Stimulated activated CD8-positive, alpha-beta memory T cell treated with anti-CD3 and anti-CD28 coated beads, Interleukin-12 subunit alpha, Interleukin-12 subunit beta, amount 100 ng/mL, for 24 hours (primary cell): ENCODE measurements around the gene ZBTB24.
"Not testable (repeated sequence)": the region's sequence is repeated elsewhere in the genome, so short reads cannot be mapped to it uniquely, and the experiment has no call there.

Experiments used
- DNase-seq: peaks from one replicate; pipeline ENCODE4 v3.0.0-alpha.2; 2020; ENCODE audit errors: extremely low read depth

The ZBTB24 gene

GRCh38 chr6:109482905-109483734 lies at the start of gene ZBTB24:
Gene ZBTB24 (minus strand): TSS chr6:109483219. CDS start chr6:109482026, 1,193 bp downstream.
- DNase-seq = peak; percentile 66

GRCh38 chr6:109531446-109531845 lies 48.4 kb upstream of the ZBTB24 start:
- DNase-seq = no peak

GRCh38 chr6:109527989-109528388 lies 45.0 kb upstream of the ZBTB24 start:
- DNase-seq = no peak

- peak; percentile 3 for DNase-seq
These were observed 44.0 kb upstream of the ZBTB24 start for GRCh38 chr6:109526905-109527628.

- no peak for DNase-seq
These were observed 41.1 kb upstream of the ZBTB24 start for GRCh38 chr6:109524129-109524528.

GRCh38 chr6:109523478-109523877 lies 40.5 kb upstream of the ZBTB24 start:
- no peak for DNase-seq

GRCh38 chr6:109521080-109521479 lies 38.1 kb upstream of the ZBTB24 start:
- DNase-seq = no peak

GRCh38 chr6:109519647-109520046 lies 36.6 kb upstream of the ZBTB24 start:
- not testable (repeated sequence) for DNase-seq

GRCh38 chr6:109516929-109517328 lies 33.9 kb upstream of the ZBTB24 start:
- no peak for DNase-seq

GRCh38 chr6:109515781-109516409 lies 32.9 kb upstream of the ZBTB24 start:
- DNase-seq = no peak

GRCh38 chr6:109514946-109515345 lies 31.9 kb upstream of the ZBTB24 start:
- DNase-seq = no peak

GRCh38 chr6:109513571-109514071 lies 30.6 kb upstream of the ZBTB24 start:
- no peak for DNase-seq

GRCh38 chr6:109512271-109512817 lies 29.3 kb upstream of the ZBTB24 start:
- no peak for DNase-seq

- DNase-seq = no peak
These were observed 28.8 kb upstream of the ZBTB24 start for GRCh38 chr6:109511832-109512231.

GRCh38 chr6:109510358-109510757 lies 27.3 kb upstream of the ZBTB24 start:
- DNase-seq = no peak

GRCh38 chr6:109508166-109508860 lies 25.3 kb upstream of the ZBTB24 start:
- no peak for DNase-seq

- no peak for DNase-seq
These were observed 24.6 kb upstream of the ZBTB24 start for GRCh38 chr6:109507490-109508072.

- no peak for DNase-seq
These were observed 23.8 kb upstream of the ZBTB24 start for GRCh38 chr6:109506841-109507240.

- DNase-seq = no peak
These were observed 23.3 kb upstream of the ZBTB24 start for GRCh38 chr6:109506314-109506713.

GRCh38 chr6:109503327-109504224 lies 20.6 kb upstream of the ZBTB24 start:
- no peak for DNase-seq
